ENCODE data around the gene RBP4.

The RBP4 gene

DNA sequence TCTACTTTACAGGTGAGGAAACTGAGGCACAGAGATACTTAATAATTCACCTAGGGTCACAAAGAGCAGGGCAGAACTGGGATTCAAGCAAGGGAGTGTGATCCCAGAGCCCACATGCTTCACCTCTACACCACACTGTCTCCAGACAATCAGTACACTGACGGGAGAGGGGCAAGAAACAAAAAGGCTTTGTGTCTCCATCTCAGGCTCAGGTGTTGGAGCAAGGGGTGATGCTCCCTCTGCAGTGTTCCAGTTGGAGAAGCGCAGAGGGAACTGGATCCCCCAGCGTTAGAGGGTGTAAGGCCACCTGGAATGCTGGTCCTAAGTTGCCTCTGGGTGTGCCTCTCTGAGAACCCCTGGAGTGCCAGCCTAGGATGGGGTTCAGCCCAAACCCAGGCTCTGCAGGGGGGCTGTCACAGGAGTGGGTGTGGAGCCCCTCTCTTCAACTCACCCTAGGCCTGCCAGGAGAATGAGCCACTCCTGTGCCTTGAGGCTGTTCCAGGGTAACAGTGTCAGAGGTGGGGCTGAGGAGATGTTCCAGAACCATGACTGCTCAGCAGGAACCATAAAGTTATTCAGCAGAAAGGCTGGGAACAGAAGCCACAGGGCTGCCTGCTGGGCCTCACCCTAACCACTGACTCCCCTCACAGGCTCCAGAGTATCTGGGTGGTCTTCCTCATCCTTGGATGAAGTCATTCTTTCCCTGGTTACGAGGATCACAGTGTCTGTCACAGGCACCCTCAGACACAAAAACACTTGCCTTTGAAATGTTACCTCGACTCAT, 5.5 kb downstream of the RBP4 start:
- no peak for DNase-seq

- DNase-seq, result no peak
Observed at GRCh38 chr10:93594518-93594917, 6.5 kb downstream of the RBP4 start.

DNA sequence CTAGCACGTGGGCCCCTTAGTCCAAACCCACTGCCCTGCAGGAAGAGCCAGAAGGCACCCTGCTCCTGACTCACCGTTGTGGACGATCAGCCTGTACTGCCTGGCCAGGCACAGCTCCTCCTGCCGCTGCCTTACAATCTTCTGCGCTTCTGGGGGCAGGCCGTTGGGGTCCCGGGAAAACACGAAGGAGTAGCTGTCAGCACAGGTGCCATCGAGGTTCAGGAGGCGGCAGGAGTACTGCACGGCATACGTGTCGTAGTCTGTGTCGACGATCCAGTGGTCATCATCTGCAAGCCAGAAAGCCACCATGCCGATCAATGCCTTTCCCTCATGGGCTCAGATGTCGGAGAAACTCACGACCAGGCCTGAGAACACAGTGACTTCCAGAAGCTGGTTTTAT, 7.3 kb downstream of the RBP4 start:
- DNase-seq, result no peak

GRCh38 chr10:93593254-93593653, 7.8 kb downstream of the RBP4 start:
- DNase-seq, result no peak

DNA sequence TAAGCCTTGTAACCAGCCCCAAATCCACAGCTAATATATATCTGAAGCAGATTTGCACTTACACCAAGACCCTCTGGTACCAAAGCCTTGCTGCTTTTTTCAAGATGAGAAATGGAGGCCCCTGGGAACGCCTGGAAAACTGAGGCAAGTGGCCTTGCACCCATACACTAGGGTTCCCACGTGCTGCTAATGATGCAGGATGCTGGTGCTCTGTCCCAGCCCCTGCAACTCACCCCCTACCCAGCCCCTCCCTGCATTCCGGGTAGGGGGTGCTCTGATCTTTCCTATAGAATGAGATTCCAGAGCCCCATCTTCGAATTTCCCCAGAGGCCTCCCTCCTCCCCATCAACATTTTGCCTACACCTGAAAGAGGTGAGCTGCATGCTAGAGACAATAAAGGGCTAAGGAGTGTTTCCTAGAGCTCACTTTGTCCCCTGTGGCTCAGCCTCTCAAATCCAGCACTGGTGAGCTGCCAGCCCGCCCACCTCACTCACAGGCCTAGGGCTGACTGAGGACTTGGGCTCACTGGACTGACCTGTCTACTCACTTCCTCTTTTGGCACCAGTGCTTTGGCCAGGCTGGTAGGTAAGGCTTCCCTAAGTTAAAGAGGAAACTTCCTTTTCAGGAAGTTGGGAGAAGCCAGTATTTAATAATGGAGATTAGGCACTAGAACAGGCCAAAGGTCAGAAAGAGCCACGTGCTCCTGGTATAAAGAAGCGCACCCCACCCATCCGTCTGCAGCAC, 9.8 kb downstream of the RBP4 start:
- DNase-seq, result no peak

- no peak for DNase-seq
Observed at GRCh38 chr10:93590638-93591037, 10.4 kb downstream of the RBP4 start.

DNA sequence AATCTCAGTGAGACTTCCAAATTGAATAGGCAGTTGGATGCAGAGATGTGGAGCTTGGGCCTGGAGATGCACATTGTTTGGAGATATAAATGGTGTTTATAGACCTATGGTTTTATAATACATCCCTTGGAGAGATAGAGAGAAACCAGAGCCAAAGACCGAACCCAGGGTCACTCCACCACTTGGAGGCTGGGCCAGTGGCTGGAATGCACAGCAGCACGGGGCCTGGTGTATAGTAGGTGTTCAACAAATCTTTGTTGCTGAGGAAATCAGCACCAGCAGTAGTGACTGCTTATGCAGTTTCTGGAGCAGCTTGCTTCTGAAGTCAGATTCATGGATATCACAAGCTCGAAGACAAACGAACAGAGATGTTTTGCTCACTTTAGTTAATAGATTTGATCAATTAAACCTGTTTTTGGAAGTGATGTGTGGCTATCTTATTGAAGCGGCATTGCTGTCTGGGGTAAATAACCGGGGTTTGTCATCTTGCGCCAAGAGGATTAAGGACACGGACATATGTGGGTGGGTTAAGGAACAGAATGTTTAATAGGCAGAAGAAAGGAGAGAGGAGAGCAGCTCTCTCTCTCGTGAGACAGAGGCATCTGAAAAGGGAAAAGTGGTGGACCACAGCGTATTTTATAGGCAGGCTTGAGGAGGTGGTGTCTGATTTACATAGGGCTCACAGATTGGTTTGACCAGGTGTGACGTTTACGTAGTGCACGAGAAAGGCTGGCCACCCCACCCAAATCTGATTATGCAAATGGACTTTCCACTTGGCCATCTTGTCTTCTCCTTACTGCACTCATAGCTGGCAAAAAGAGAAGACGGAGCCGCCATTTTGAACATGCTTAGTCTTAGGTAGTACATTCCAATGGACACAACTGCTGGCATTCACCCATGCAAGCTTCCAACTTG, 11.1 kb downstream of the RBP4 start:
- no peak for DNase-seq

GRCh38 chr10:93584445-93584844, 16.6 kb downstream of the RBP4 start:
- no peak for DNase-seq

DNA sequence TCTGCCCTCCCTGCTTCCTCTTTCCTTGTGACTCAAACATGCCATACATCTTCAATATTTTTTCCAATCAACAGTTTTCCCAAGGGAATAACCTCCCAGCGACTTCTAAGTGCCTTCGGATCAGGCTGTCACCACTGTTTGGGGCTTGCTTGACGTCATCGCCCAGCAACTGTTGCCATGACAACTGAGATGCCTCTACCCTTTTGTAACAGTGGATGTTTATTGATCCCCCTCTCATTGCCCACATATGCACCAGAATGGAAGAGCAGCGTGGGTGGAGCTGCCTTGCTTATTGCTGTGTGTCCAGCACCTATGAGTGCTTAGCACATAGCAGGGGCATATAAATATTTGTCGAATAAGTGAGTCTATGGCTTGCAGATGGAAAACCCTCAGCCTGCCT, 20.2 kb downstream of the RBP4 start:
- no peak for DNase-seq

DNA sequence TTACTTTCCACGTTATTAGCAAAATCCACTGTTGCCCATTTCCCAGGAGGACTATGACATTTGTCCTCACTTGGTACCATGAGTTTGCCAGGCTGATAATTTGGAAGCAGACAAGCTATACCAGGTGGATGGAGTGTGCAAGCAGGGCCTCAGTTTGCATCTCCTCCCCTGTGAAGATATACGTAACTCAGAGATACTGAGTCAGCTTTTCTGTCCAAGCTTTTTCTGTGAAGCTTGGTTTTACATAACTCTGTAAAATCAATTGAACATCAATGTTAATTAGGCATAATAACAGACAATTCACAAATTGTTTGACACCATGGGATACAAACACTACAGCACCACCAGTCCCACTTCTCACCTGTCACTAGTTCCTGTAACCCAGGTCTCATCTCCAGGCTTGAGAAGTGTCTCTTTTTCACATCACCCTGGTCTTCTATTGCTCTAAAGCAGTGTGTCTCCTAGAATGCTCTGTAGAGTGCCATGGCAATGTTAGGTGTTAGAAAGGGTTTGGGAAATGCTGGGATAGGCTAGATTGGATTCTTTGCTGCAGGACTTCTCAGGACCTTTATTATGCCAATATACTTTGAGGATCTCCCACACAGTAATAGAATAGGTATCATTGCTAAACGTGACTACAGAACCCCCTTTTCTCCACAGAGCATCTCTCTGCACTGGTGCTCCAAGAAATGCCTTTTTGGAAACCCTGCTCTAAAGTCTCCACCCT, 20.9 kb downstream of the RBP4 start:
- DNase-seq, result no peak

DNA sequence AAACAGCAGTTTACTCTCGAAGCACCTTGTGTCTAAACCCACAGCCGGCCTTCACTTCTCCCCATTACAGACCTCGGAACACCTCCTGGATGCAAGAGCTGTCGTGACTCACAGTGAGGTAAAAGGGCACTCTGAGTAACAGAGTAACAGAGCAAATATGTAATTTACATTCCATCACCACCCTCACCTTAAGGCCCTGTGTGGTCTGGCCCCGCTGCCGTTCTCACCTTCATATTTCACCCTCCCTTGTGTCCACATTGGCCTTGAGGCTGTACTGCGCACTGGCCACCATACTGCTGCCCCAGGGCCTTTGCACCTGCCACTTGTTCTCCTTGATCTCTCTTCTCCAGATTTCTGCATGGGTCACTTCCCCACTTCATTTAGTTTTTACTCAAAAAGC, 21.9 kb downstream of the RBP4 start:
- DNase-seq, result no peak

GRCh38 chr10:93577565-93577964, 23.5 kb downstream of the RBP4 start:
- DNase-seq, result no peak

DNA sequence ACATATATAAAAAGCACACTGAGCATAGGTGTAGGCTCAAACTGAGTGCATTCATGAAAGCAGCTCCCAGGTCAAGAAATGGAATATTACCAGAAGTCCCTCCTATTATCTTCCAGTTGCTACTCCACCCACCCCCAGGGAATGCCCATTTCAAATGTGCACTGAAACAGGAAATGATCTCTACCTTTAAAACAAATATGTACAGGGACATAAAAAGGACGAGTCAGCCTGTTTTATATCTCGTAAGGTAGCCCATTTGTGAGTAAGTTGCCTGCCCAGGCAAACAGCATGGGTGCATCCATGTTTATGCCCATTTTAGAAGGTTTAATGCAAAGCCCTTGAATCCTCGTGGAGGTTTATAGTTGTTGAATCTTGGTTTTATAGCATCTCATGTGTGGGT, 24.1 kb downstream of the RBP4 start:
- DNase-seq, result no peak

GRCh38 chr10:93573924-93574323, 27.1 kb downstream of the RBP4 start:
- DNase-seq, result no peak

GRCh38 chr10:93573051-93573909, 27.8 kb downstream of the RBP4 start:
- no peak for DNase-seq

GRCh38 chr10:93572606-93573005, 28.4 kb downstream of the RBP4 start:
- DNase-seq, result no peak

DNA sequence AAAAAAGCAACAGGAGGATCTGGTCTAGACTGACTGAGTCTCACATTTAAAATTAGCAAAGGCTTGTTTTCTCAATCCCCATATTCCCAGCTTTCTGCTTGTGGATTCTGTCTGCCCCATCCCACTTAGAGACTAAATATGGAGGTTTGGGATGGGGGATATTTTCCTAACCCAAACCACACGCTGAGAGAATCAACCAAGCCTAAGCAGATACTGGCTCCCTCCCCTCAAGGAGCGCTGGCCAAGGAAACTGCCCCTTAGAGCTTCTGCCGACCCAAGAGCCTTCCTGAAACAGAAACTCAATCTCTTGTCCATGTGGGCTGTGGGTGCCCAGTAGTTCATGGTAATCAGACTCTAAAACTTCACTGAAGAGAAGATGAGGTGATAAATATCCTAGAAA, 30.7 kb downstream of the RBP4 start:
- DNase-seq, result no peak

- DNase-seq, result no peak
Observed at GRCh38 chr10:93568105-93568390, 33.0 kb downstream of the RBP4 start.

DNA sequence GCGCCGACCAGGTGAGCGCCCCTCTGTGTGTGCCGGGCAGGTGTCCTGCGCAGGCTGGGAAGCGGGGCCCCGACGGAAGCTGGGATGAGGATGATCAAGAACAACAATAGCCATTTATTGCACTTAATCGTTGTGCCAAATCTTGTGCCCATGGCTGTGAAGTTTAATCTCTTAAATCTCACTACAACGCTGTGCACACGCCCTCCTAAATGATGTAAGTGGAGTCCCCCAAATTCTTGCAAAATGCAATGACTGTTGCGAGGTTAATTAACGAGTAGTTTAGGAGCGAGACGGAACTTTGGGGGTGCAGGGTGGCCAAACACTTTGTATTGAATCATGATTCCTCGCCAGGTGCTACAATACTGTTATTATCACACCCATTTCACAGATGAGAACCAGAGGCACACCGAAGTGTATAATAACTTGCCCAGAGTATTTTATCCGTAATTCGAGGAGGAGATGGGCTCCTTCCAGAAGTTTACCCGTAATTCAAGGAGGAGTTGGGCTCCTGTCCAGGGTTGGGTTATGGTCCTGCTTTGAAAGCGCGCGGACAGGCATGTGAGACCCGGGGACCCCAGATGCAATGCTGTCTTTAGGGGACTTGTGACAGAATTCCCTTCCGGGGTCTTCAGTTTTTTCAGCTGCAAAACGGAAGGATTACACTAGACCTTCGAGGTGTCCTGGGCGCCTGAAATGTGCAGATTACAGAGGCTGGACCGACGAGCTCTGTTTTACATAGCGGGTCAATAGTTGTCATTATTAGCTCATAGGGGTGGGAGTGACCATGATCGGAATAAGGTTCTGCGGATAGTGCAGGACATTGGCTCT, 33.5 kb downstream of the RBP4 start:
- DNase-seq, result no peak

DNA sequence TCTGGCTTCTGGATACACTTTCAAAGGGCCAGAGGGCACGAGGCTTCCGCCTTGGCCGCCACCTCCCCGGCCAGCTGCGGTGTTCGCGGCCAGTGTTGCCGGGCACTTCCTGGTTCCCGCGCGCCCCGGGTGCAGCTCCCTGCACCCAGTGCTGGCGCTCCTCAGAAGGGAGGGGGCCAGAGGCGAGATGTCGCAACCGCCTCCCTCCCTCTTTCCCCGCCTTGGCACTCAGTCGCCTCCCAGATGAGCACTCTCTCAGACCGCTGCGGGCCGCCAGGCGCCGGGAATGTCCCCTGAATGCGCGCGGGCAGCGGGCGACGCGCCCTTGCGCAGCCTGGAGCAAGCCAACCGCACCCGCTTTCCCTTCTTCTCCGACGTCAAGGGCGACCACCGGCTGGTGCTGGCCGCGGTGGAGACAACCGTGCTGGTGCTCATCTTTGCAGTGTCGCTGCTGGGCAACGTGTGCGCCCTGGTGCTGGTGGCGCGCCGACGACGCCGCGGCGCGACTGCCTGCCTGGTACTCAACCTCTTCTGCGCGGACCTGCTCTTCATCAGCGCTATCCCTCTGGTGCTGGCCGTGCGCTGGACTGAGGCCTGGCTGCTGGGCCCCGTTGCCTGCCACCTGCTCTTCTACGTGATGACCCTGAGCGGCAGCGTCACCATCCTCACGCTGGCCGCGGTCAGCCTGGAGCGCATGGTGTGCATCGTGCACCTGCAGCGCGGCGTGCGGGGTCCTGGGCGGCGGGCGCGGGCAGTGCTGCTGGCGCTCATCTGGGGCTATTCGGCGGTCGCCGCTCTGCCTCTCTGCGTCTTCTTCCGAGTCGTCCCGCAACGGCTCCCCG, 34.4 kb downstream of the RBP4 start, which contains the start of gene FFAR4:
Gene FFAR4, plus strand, starts transcription at position 231 of the 842 bp plus-strand sequence. Its CDS starts 56 bp downstream, at position 287.
- DNase-seq, result no peak
